HG02642 (cell line): Measurements from ENCODE around the gene TMEM42.
"Not testable (repeated sequence)": the region's sequence is repeated elsewhere in the genome, so short reads cannot be mapped to it uniquely, and the experiment has no call there.

Experiments
- ATAC-seq: cut with Tn5 transposase; IDR thresholded peaks from one replicate; pipeline ENCODE4 v1.9.1; 2021; ENCODE audit warnings: mild to moderate bottlenecking; ENCODE audit not compliant: unreplicated experiment, poor library complexity

TMEM42 gene

DNA sequence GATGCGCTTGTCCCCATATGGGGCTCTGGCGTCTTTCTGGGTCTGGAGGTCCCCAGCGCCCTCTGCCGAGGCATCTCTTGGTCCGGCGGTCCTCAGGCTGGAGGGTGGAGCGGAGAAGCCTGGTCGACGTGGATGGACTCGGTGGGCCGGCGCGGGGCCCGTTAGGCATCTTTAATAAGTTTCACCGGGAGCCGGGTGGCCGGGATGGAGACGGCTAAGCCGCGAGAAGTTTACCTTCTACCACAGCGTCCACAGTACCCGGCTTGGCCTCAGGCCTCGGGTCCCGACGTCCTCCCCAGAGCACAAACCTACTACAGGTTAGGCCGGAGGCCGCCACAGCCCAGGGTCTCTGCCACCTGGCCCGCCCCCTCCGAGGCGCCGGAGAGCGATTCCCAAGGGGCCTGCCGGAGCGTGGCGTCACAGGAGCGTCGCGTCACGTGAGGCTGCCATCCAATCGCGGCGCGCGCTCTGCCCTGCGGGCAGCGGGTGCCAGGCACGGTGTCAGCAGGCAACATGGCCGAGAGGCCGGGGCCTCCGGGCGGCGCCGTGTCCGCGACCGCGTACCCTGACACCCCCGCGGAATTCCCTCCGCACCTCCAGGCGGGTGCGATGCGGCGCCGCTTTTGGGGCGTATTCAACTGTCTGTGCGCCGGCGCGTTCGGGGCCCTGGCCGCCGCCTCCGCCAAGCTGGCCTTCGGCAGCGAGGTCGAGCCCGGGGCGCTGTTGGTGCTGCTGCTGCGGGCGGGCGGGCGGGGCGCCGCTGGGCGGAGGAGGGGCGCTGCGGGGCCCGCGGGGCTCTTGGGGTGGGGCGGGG, at the start of gene TMEM42:
Gene TMEM42, plus strand, starts transcription at position 501 of the 814 bp plus-strand sequence. Its CDS starts 13 bp downstream, at position 514.
- peak; percentile 94 for ATAC-seq

DNA sequence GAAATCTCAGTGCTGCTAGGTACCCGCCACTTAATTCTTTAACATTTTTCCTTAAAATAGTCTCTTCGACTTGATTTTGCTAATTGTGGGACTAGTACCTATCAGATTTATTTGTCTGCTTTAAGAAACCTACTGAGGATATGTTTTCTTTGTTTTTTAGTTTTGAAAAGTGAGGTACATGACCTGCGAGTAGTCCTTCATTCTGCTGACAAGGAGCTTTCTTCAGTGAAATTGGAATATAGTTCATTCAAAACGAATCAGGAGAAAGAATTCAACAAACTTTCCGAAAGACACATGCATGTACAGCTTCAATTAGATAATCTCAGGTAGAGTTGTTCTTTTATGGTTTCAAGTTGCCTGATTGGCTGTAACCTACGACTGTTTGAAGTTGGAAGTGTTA, 47.0 kb upstream of the TMEM42 start:
- ATAC-seq = no peak

DNA sequence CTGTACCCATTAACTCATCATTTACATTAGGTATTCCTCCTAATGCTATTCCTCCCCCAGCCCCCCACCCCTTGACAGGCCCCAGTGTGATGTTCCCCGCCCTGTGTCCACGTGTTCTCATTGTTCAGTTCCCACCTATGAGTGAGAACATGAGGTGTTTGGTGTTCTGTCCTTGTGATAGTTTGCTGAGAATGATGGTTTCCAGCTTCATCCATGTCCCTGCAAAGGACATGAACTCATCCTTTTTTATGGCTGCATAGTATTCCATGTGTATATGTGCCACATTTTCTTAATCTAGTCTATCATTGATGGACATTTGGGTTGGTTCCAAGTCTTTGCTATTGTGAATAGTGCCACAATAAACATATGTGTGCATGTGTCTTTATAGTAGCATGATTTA, 45.4 kb upstream of the TMEM42 start:
- ATAC-seq = not testable (repeated sequence)

DNA sequence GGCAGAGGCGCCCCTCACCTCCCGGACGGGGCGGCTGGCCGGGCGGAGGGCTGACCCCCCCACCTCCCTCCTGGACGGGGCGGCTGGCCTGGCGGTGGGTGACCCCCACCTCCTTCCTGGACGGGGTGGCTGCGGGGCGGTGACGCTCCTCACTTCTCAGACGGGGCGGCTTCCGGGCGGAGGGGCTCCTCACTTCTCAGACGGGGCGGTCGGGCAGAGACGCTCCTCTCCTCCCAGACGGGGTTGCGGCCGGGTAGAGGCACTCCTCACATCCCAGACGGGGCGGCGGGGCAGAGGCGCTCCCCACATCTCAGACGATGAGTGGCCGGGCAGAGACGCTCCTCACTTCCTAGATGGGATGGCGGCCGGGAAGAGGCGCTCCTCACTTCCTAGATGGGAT, 40.5 kb upstream of the TMEM42 start:
- ATAC-seq = not testable (repeated sequence)

DNA sequence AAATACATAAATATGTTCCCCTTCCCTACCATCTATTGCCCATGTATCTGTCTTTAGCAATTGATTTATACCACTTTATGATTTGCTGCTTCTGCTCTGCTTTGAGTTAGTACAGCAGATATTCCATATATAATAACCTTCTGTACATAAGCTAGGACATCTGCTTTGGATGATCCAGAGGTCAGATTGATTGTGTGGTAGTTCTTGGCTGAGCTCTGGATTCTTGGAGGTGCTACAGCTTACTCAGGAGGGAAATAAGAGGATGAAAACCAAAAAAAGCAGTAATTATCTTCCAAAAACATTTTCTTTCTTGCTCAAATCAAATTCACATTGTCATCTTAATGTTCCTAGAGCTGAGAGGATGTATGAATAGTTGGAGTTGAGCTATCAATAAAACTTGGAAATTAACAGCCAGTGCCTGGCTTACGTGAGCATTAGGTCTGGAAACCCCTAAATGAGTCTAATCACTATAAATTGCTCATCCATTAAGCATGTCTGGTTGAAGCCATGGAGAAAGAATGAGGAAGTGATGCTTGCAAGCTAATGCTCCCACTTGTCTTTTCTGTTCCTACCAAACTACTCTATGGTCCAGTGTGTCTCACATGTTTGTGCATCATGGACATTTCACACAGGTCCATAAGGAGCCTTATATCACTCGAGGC, 36.3 kb upstream of the TMEM42 start:
- ATAC-seq = no peak

DNA sequence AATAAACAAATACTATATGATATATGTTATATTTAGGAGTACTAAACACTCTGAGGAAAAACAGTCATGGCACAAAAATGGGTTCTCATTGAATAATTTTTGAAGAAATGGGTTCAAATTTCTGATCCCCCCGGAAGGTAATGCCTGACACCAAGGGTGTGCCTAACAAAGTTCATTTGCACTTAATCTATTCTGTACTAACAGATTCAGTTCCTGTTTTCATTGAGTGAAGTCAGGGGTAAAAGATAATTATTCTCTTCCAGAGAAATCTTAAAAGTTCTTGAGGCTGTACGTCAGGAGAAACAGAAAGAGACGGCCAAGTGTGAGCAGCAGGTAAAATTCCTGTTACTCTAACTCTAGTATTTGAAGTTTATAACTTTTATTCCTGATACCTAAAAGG, 34.5 kb upstream of the TMEM42 start:
- ATAC-seq = no peak

DNA sequence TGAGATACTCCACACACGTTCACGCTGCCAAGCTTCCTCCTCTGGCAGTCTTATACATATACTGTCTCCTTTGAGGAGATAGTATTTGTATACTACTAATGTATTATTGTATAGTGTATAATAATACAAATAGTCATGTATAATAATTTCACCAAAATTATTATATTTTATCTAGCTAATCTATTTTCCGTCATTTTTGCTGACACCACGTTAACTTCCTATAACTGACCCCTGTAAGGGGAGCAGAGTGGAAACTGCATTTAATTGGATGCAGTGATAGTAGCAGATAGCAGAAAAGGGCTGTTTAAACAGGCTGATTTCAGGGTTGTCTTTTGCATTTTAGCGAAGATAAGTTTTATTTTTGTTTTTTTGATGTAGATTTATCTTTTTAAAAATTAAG, 30.5 kb upstream of the TMEM42 start:
- ATAC-seq = no peak

DNA sequence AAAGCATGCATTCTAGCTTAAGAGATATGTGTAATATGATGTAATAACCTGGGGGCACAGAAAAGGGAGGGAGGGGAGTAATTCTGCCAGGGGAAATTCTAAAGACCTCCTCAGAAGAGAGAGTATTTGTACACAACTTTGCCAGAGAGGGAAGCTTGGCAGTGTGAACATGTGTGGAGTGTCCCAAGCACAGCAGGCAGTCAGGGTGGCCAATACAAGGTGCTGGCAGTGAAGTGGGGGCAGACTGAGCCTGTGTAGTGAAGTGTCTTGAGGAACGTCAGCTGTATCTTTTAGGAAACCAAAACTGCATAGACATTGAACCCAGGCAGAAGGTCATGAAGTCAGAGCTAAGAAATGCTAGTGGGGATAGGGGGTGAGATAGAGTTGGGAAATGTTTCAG, 29.7 kb upstream of the TMEM42 start:
- no peak for ATAC-seq

DNA sequence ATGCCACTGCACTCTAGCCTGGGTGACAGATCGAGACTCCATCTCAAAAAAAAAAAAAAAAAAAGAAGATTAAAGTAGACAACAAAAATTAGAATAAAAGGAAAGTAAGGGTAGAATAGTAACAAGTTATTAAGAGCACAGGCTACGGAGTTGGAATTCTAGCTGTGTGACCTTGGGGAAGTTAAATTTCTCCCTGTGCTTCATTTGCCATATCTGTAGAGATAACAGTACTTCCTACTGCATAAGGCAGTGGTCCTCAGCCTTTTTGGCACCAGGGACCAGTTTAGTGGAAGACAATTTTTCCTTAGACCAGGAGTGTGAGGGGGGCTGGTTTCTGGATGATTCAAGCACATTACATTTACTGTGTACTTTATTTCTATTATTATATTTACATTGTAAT, 28.7 kb upstream of the TMEM42 start:
- ATAC-seq = no peak

DNA sequence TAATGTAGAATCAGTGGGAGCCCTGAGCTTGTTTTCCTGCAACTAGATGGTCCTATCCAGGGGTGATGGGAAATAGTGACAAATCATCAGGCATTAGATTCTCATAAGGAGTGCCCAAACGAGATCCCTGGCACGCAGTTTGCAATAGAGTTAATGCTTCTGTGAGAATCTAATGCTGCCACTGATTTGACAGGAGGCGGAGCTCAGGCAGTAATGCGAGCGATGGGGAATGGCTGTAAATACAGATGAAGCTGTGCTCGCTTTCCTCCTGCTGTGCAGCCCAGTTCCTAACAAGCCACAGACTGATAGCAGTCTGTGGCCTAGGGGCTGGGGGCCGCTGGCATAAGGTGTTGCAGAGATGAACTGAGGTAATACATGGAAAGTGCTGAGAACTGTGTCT, 28.3 kb upstream of the TMEM42 start:
- no peak for ATAC-seq

DNA sequence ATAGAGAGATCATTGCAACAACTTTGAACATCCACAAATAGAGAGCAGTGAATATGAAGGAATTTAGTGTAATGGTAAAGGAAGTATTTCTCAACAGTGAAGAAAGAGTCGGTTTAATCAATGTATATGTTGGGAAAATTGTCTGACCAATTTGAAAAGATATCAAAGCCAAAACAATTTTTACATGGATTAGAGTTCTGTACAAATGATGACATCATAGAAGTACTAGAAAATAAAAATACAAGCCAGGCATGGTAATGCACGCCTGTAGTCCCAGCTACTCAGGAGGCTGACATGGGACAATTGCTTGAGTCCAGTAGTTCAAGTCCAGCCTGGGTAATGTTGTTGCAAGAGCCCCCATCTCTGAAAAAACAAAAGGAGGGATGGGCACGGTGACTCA, 26.0 kb upstream of the TMEM42 start:
- no peak for ATAC-seq

DNA sequence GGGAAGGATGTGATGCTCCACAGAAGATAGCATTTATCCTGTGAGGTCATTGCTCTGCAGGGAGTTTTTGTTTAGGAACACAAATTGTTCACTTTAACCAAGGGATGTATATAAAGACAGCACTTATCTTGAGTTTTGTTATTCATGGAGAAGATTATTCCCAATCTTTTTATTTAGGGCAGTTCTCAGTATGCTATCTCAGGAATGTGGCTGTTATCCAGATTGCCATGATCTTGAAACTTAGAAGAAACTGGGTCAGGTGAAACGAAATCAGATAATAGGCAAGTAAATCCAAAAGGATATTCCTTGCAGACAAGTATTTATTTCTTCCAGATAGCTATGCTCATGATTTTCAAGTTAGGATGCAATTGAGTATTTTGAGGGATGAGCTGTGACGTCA, 19.3 kb upstream of the TMEM42 start:
- ATAC-seq = no peak

DNA sequence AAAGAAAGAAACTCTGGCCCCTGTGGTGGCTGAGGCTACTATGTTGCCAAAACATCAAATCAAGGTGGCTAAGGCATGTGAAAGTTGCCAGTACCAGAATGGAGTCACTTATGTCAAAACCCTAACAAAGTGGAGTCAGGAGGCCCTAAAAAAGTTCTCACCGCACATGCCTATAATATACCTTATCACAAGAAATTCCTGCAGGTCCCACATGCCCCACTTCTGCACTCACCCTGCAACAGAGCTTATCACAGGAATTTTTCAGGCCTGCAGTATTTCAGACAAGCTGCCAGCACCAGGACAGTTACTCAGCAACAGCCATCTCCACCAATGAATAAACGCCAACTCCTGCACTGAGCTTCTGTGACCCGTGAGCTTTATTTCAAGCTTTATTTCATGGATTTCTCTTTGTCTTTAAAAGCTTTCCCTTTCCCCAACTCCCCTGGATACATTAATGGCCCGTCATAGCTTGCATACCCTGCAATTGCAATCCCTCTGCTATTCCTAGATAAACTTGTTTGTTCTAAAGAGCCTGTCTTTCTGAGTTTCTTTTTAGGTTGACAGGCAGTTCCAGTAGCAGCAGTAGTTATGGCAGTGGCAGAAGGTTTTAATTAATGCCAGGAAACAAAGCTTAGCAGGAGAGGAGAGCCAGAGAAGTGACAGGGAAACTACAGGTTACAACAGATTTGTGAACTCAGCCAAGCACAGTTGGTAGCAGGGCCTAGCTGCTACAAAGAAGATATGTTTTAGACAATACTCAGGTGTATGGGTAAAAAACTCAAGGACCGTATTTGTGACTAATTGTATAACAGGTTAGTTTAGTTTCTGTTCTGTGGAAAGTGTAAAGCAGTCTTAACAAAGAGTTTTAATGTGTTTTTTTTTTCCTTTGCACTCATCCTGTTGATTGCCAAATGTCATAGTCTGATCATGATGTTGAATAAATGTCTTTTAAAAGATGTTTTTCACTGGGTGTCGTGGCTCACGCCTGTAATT, 15.9 kb upstream of the TMEM42 start:
- ATAC-seq = no peak

DNA sequence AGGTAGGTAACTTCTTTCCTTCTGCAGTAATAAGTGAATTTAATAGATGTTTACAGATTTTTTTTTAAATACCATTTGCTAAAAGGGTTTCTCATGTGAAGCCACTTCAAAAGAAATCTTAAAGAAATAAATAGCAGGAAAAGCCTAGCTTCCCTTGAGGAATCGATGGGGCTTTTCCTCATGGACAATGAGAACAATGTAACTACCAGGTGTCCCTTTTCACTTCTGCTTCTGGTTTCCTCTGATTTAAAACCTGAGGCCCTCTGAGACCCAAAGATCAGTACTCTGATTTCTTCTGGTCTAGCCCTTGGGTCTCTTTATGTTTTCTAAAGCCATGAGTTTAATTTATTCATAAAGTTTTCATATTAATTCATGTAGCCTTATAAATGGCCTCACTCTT, 13.1 kb upstream of the TMEM42 start:
- no peak for ATAC-seq

DNA sequence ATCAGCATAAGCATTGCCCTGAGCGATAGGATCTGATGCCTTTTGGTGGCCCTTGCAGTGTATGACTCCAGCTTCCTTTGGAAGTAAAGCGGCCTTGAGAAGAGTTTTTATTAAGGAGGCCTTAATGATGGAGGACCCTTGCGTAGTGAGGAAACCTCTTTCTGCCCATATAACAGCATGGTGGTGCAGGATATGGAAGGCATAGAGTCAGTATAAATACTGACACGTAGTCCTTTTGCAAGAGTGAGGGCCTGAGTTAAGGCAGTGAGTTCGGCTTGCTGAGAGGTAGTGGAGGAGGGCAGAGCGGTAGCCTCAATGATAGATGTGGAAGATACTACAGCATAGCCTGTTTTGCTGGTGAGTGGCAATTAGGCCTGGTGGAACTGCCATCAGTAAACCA, 5.0 kb upstream of the TMEM42 start:
- ATAC-seq = not testable (repeated sequence)

DNA sequence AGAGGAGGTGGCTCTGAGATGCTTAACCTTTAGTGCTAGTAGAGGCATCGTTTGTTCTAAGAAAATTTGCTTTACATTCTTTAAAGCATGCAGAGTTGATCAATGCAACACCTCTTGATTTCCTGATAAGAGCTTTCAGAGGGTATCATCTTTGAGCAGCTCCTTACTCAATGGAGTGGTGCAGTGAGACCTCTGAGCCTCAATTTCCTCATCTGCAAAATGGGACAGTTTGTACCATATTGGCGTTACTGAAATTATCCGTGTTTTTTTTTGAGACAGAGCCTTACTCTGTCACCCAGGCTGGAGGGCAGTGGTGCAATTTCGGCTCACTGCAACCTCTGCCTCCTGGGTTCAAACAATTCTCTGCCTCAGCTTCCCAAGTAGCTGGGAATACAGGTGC, 1.6 kb upstream of the TMEM42 start:
- no peak for ATAC-seq

DNA sequence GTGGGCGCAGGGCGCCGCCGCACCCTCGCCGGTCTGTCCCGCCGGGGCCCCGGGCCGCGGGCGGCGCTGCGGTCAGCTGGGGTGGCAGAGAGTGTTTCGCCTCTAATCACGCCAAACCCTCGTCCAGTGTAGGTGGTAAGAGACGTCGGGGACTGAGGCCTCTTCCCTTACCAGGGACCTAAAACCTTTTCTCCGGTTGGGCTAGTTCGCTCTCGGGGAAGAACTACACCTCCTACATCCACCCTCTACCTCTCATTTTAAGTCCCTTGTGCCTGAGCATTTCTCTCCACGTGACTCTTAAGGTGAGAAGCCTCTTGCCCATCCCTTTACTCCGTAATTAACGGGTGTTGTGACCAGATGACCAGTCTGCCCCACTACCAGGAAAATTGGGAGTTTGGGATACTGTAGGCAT, 520 bp downstream of the TMEM42 start:
- peak; percentile 33 for ATAC-seq

DNA sequence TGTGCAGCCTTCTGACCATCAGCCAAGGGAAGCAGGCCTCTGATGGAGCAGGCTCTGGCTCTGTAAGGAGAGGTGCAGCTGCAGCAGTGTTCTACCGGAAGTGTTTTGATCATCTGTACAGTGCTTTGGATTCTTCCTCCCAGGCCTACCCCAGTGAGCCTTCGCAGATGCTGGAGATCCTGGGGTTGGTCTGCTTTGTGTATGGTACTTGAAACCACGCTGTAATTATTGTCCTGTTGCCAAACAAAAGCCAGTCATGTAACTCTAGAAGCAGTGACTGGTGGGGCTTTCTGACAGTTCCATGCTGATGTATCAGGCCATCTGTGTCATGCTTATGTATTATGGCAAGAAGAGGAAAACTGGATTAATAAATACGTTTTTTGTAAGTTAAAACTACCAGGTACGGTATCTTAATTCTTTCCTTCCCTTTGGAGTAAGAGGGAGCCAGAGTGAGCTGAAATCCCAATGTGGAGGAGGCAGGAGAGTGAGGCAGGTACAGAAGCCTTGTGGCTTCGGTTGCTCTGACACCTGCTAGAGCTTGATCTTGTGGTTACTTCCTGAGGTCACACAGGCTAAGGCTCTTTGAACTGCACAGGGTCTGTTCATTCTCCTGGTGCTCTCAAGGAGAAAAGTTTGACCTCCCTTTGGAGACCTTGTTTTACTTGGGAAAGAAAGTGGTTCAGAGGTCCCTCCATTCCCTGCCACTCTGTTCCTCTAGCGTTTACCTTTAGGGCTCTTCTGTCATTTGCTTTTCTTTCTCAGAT, 3.7 kb downstream of the TMEM42 start:
- ATAC-seq = no peak

DNA sequence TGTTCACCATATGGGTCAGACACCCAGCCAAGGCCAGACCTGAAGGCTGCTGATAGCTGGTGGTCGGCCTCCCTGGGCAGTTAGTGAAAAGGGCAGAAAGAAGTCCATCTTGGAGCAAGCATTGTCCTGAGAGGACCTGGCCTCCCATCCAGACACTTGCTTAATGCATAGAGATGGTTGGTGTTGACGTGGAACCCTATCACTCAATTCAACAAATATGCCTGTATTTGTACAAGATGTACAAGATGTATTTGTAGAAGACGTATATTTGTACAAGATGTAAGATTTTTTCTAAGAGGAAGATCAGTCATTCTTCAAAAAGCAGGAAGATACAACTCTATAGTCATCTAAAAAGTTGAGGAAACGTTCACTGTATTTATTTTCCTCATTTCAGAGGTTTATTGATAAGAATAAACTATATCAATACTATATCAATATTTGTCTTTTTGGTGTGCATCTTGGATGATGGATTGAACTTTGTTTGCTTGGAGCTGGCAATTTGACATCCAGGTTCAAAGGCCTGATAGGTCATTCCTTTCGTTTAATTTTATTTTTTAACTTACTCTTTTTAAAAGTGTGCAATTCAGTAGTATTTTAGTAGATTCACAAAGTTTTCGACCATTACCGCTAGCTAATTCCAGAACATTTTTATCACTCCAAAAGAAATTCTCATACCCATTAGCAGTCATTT, 5.9 kb downstream of the TMEM42 start:
- no peak for ATAC-seq
